ENCODE measurements around the gene NAP1L4.
A peak's percentile ranks its signal among the peaks of the same experiment; 100 is the strongest.

NAP1L4 gene

GRCh38 chr11:2991452-2992233 lies 486 bp downstream of the NAP1L4 start:
- peak; percentile 61 for DNase-seq

- no peak for DNase-seq
These were observed 1.3 kb downstream of the NAP1L4 start for GRCh38 chr11:2990617-2991451.

GRCh38 chr11:2989551-2989950 lies 2.6 kb downstream of the NAP1L4 start:
- DNase-seq: no peak

GRCh38 chr11:2989006-2989405 lies 3.1 kb downstream of the NAP1L4 start:
- DNase-seq: no peak

GRCh38 chr11:2987881-2988861 lies 4.0 kb downstream of the NAP1L4 start:
- no peak for DNase-seq

- DNase-seq: no peak
These were observed 8.2 kb downstream of the NAP1L4 start for GRCh38 chr11:2983908-2984307.

- no peak for DNase-seq
These were observed 9.9 kb downstream of the NAP1L4 start for GRCh38 chr11:2982214-2982613.

GRCh38 chr11:2981130-2981529 lies 11.0 kb downstream of the NAP1L4 start:
- no peak for DNase-seq

- no peak for DNase-seq
These were observed 11.8 kb downstream of the NAP1L4 start for GRCh38 chr11:2980168-2980840.

- no peak for DNase-seq
These were observed 15.0 kb downstream of the NAP1L4 start for GRCh38 chr11:2977113-2977512.

GRCh38 chr11:2976294-2977063 lies 15.7 kb downstream of the NAP1L4 start:
- no peak for DNase-seq

- no peak for DNase-seq
These were observed 16.5 kb downstream of the NAP1L4 start for GRCh38 chr11:2975594-2975993.

GRCh38 chr11:2974272-2974671 lies 17.9 kb downstream of the NAP1L4 start:
- DNase-seq: no peak

GRCh38 chr11:2968341-2968900 lies 23.7 kb downstream of the NAP1L4 start:
- DNase-seq: no peak

- DNase-seq: no peak
These were observed 27.3 kb downstream of the NAP1L4 start for GRCh38 chr11:2964782-2965181.

GRCh38 chr11:2963761-2964160 lies 28.4 kb downstream of the NAP1L4 start:
- no peak for DNase-seq

GRCh38 chr11:2963112-2963754 lies 28.9 kb downstream of the NAP1L4 start:
- DNase-seq: no peak

GRCh38 chr11:2961080-2961479 lies 31.0 kb downstream of the NAP1L4 start:
- no peak for DNase-seq

GRCh38 chr11:2960139-2960538 lies 32.0 kb downstream of the NAP1L4 start:
- no peak for DNase-seq

- DNase-seq: no peak
These were observed 33.9 kb downstream of the NAP1L4 start for GRCh38 chr11:2958251-2958650.
